ENCODE results near the gene PTPRD. TPM values are rescaled to one million over a fixed set of nuclear protein-coding genes. Genes with fewer than 3 reads are reported as not detected.

PTPRD gene
- total RNA-seq, 1 donor from 2014 or later = 197 TPM

- H3K27ac Mint-ChIP-seq = no peak overlapping the region
- H3K36me3 Mint-ChIP-seq = no peaks in the 10 kb centered on the region
- DNase-seq (ENCODE audit: extremely low spot score, unreplicated experiment) = no peak
These were observed 1813.2 kb downstream of the PTPRD start for GRCh38 chr9:8799615-8800014.

GRCh38 chr9:8799206-8799605 is 1813.6 kb downstream of the PTPRD start:
- Mint-ChIP-seq H3K9me3 (no peaks in the 10 kb centered on the region), H3K36me3 (no peaks in the 10 kb centered on the region), H3K27me3 (no peaks in the 10 kb centered on the region), H3K27ac (no peak overlapping the region), H3K4me3 (no peak overlapping the region), H3K4me1 (ENCODE audit: unreplicated experiment) (peaks cover 15% of the 10 kb centered on the region)
- DNase-seq (ENCODE audit: extremely low spot score, unreplicated experiment) = no peak
- no peak for TF ChIP-seq CTCF (conservative IDR thresholded peaks at IDR 0.05)

More at GRCh38 chr9:8799615-8800014, 1813.2 kb downstream of the PTPRD start:
- no peaks in the 10 kb centered on the region for H3K9me3 Mint-ChIP-seq
- H3K4me3 Mint-ChIP-seq = no peak overlapping the region
- H3K4me1 Mint-ChIP-seq (ENCODE audit: unreplicated experiment) = peaks cover 16% of the 10 kb centered on the region
- no peak for TF ChIP-seq CTCF (conservative IDR thresholded peaks at IDR 0.05)
- no peaks in the 10 kb centered on the region for H3K27me3 Mint-ChIP-seq

- H3K9me3 Mint-ChIP-seq = no peaks in the 10 kb centered on the region
- H3K4me1 Mint-ChIP-seq (ENCODE audit: unreplicated experiment) = peaks cover 44% of the 10 kb centered on the region
- no peaks in the 10 kb centered on the region for H3K27me3 Mint-ChIP-seq
- no peaks in the 10 kb centered on the region for H3K36me3 Mint-ChIP-seq
- TF ChIP-seq CTCF (conservative IDR thresholded peaks at IDR 0.05) = no peak
- DNase-seq (ENCODE audit: extremely low spot score, unreplicated experiment) = no peak
- no peak overlapping the region for H3K27ac Mint-ChIP-seq
- H3K4me3 Mint-ChIP-seq = no peak overlapping the region
These were observed 1828.0 kb downstream of the PTPRD start for GRCh38 chr9:8784838-8785237.

GRCh38 chr9:8783941-8784340 is 1828.9 kb downstream of the PTPRD start:
- no peak for DNase-seq (ENCODE audit: extremely low spot score, unreplicated experiment)
- no peaks in the 10 kb centered on the region for H3K9me3 Mint-ChIP-seq
- H3K36me3 Mint-ChIP-seq = no peaks in the 10 kb centered on the region
- H3K4me1 Mint-ChIP-seq (ENCODE audit: unreplicated experiment) = peaks cover 51% of the 10 kb centered on the region
- no peak for TF ChIP-seq CTCF (conservative IDR thresholded peaks at IDR 0.05)
- no peaks in the 10 kb centered on the region for H3K27me3 Mint-ChIP-seq
- H3K4me3 Mint-ChIP-seq = no peak overlapping the region
- no peak overlapping the region for H3K27ac Mint-ChIP-seq

- Mint-ChIP-seq H3K36me3 (no peaks in the 10 kb centered on the region), H3K27me3 (no peaks in the 10 kb centered on the region), H3K4me3 (no peak overlapping the region), H3K4me1 (ENCODE audit: unreplicated experiment) (peaks cover 59% of the 10 kb centered on the region), H3K9me3 (no peaks in the 10 kb centered on the region), H3K27ac (no peak overlapping the region)
- no peak for TF ChIP-seq CTCF (conservative IDR thresholded peaks at IDR 0.05)
- DNase-seq (ENCODE audit: extremely low spot score, unreplicated experiment) = no peak
These were observed 1830.6 kb downstream of the PTPRD start for GRCh38 chr9:8782237-8782636.

- peaks cover 59% of the 10 kb centered on the region for H3K4me1 Mint-ChIP-seq (ENCODE audit: unreplicated experiment)
These were observed 1831.3 kb downstream of the PTPRD start for GRCh38 chr9:8781458-8781857.

More at GRCh38 chr9:8781458-8781857, 1831.3 kb downstream of the PTPRD start:
- H3K4me3 Mint-ChIP-seq = no peak overlapping the region
- H3K9me3 Mint-ChIP-seq = no peaks in the 10 kb centered on the region
- no peak for DNase-seq (ENCODE audit: extremely low spot score, unreplicated experiment)
- H3K36me3 Mint-ChIP-seq = no peaks in the 10 kb centered on the region
- no peaks in the 10 kb centered on the region for H3K27me3 Mint-ChIP-seq
- no peak for TF ChIP-seq CTCF (conservative IDR thresholded peaks at IDR 0.05)
- no peak overlapping the region for H3K27ac Mint-ChIP-seq
